Stimulated activated naive CD8-positive, alpha-beta T cell treated with anti-CD3 and anti-CD28 coated beads, Interleukin-15, amount 100 ng/mL, for 72 hours (primary cell): Measurements from ENCODE around the gene GSE1.

Experiments used
- ATAC-seq: fragments of 150-1000 bp; cut with Tn5 transposase; 2 replicates; pipeline ENCODE4 v1.10.0; 2021; ENCODE audit warnings: mild to moderate bottlenecking, moderate library complexity
- DNase-seq, 2 donors: peaks; one replicate each; pipeline ENCODE4 v3.0.0; 2021 to 2022
- H3K27ac Mint-ChIP-seq, 2 donors: one replicate each; pipeline ENCODE4 v1.8.0; 2022; ENCODE audit warnings: mild to moderate bottlenecking in 2 of 2, mixed read lengths in 2 of 2, moderate library complexity in 2 of 2
- H3K27me3 Mint-ChIP-seq: one replicate; pipeline ENCODE4 v1.8.0; 2022; ENCODE audit warnings: mixed read lengths
- H3K4me1 Mint-ChIP-seq: one replicate; pipeline ENCODE4 v1.8.0; 2022; ENCODE audit warnings: mild to moderate bottlenecking, mixed read lengths
- H3K4me3 Mint-ChIP-seq, 2 donors: one replicate each; pipeline ENCODE4 v1.8.0; 2022; ENCODE audit warnings: mild to moderate bottlenecking in 2 of 2, mixed read lengths in 2 of 2, moderate library complexity in 1 of 2
- H3K9me3 Mint-ChIP-seq, 2 donors: one replicate each; pipeline ENCODE4 v1.8.0; 2022; ENCODE audit warnings: mixed read lengths in 2 of 2

Gene GSE1

DNA sequence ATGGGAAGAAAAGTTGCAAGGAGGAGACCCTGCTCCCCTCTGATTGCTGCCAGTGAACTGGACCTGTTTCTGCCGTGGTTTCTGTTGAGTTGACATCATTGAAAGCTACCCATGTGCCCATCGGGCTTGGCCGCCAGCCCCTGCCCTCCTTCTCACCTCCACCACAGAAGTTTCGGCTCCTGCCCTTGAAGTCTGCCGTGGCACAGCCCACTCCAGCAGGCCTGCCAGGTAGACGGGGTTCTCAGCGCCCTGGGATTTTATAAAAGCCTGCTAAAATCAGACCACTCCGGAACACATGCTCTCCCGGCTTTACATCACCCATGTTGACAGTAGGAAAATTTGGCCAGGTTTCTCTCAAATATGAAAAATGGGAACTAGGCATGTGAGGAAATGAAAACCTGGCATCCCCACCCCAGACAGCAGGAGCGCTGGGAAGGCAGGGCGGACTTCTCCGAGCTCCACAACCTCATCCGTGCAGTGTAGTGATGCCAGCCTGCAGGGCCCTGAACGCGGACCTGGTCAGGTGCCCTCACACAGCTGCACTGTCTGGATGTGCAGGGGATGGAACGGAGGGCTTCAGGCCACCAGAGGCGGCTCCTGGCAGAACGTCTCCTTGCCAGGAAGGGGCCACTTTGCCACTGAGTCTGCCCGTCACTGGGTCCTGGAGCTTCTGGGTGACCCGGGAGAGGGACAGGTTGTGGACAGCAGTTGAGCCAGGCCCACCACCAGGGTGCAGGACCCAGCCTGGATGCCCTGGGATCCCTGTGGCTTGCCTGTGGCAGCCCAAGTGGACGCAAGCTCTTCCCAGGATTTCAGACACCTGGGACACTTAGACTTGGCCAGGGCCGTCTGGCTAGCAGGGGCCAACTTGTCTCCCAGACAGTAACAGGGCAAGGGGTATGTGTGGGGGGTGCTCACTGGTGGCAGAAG, 6.9 kb upstream of the GSE1 start:
- Mint-ChIP-seq H3K4me3 (no peak overlapping the region), H3K27me3 (no peaks in the 10 kb centered on the region), H3K4me1 (peaks cover 63% of the 10 kb centered on the region), H3K9me3 (no peaks in the 10 kb centered on the region), H3K27ac (no peak overlapping the region)
- DNase-seq (no peak), ATAC-seq (no peak)

DNA sequence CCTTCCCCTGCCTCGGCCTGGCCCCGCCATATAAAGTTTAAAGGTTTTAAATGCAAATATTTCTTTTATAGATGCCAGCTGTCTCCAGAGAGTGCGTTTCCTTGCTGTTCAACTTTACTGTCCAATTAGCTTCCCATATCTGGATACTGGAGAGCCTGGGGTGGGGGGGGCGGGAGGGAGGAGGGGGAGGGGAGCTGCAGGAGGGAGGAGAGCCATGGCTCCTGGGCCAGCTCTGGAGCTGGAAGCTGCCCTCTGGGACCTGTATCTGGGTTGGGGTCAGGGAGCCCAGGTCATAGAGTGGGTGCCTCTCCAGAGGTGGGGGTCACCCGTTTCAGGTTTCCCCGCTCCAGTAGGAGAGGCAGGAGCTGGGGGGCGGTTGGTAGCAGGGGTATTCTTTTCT, 6.2 kb upstream of the GSE1 start:
- Mint-ChIP-seq H3K27ac (no peak overlapping the region), H3K4me3 (peak overlapping the region in 1 of 2 donors; percentile 44), H3K9me3 (no peaks in the 10 kb centered on the region), H3K4me1 (peaks cover 63% of the 10 kb centered on the region), H3K27me3 (no peaks in the 10 kb centered on the region)
- ATAC-seq (no peak), DNase-seq (no peak)

DNA sequence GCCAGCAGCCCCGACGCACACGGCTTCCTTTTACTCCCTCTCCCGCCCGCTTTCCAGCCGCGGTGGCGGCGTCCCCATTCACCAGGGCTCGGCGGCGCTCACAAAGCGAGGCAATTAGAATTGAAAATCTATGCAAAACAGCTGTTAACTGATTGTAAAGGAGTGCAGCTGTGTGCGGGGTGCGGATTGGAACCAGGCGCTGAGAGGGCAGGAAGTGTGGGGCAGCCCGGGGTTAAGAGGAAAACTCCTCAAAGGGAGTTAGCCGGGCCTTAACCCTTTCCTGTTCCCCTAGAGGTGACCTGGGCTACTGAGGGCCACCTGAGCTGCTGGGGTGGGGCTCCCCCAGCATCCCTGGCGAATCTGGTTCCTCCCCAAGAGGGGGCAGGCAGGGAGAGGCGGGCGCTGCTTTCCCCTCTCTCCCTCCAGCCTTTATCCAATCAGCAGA, 5.8 kb upstream of the GSE1 start:
- ATAC-seq (no peak), DNase-seq (no peak)
- Mint-ChIP-seq H3K4me1 (peaks cover 63% of the 10 kb centered on the region), H3K27ac (peak overlapping the region in 1 of 2 donors; percentile 59), H3K4me3 (peak overlapping the region in 1 of 2 donors; percentile 44), H3K27me3 (no peaks in the 10 kb centered on the region), H3K9me3 (no peaks in the 10 kb centered on the region)

DNA sequence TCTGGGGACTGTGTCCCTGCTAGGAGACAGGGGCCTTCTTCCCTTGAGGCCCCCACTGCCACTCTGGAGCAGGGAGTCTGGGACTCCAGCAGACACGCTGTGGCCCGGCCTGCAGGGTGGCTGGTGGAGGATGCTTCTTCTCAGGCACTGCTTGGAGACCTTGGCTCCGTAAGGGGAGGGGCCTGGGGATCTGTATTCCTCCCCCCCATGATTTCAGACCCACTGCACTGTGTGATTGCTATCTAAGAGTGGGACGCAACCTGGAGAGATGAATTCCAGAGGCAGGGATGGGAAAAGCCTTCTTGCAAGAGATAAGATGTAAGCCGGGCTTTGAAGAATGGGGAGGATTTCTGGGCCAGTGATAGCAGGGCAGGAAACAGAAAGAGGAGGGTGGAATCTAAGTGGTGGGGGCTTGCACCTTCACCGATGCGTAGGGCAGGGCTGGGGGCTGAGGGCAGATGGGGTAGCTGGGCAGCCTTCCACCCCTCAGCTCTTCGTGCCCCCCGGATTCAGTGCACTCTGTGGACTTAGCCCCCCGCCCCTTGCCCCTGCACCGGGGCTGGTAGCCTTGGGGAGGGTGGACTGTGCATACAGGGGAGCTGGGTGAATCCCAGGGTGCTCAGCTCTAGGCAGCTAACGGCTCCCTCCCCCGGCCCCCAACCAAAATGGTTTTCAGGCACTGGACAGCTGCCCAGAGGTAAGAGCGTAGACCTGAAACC, 5.2 kb upstream of the GSE1 start:
- DNase-seq = no peak
- Mint-ChIP-seq H3K4me3 (no peak overlapping the region), H3K9me3 (no peaks in the 10 kb centered on the region), H3K27me3 (no peaks in the 10 kb centered on the region), H3K27ac (peak overlapping the region in 1 of 2 donors; percentile 59), H3K4me1 (peaks cover 59% of the 10 kb centered on the region)
- ATAC-seq = no peak

DNA sequence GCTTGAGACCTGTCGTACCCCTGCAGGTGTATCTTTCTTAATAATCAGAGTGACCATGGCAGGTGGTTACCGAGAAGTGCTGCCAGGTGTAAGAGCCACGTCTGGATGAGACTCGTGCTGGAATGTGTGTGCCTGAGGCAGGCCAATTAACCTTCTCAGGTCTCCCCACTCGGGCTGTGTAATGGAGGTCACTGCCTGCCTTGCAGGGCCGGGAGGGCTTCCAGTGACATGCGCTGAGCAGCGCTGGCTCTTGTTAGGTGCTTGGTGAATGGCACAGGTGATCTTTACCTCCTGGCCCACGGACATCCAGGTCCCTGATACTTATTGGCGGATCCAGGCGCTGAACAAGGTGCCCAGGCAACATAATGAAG, 4.6 kb upstream of the GSE1 start:
- no peak for DNase-seq
- Mint-ChIP-seq H3K27me3 (no peaks in the 10 kb centered on the region), H3K4me3 (no peak overlapping the region), H3K27ac (no peak overlapping the region), H3K9me3 (no peaks in the 10 kb centered on the region), H3K4me1 (peaks cover 56% of the 10 kb centered on the region)
- ATAC-seq = no peak

DNA sequence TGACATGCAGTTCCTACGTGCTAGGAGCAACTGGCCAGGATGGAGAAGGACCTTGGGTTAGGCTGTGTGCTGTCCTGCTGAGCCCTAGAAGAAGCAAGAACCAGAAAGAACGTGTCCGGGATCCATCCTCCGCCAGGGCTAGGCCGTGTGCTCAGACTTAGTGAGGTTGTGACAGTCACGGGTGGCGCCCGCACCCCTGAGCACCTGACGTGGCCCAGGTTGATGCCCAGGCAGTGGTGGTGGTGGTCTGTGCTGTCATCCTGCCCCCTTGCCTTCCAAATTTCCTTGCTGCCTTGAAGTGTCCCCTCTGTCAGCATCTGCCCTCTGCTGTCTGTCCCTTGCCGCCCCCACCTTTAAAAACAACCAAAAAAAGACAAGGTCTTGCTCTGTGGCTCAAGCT, 4.2 kb upstream of the GSE1 start:
- H3K4me1 Mint-ChIP-seq = peaks cover 56% of the 10 kb centered on the region
- no peaks in the 10 kb centered on the region for H3K9me3 Mint-ChIP-seq
- no peak overlapping the region for H3K27ac Mint-ChIP-seq
- no peak for ATAC-seq
- H3K27me3 Mint-ChIP-seq = no peaks in the 10 kb centered on the region
- DNase-seq = no peak
- H3K4me3 Mint-ChIP-seq = no peak overlapping the region

DNA sequence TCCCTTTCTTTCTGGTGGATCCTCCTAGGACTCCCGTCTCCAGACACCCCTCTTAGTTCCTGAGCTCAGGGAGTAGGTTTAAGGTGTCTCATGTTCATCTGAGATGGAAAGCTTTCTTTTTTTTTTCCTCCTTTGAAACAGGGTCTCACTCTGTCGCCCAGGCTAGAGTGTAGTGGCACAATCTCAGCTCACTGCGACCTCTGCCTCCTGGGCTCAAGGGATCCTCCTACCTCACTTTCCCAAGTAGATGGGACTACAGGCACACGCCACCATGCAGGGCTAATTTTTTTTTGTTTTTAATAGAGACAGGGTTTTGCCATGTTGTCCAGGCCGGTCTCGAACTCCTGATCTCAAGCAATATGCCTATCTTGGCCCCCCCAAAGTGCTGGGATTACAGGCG, 3.6 kb upstream of the GSE1 start:
- Mint-ChIP-seq H3K27ac (no peak overlapping the region), H3K4me1 (peaks cover 56% of the 10 kb centered on the region), H3K4me3 (peak overlapping the region in 1 of 2 donors; percentile 1), H3K27me3 (no peaks in the 10 kb centered on the region), H3K9me3 (no peaks in the 10 kb centered on the region)
- DNase-seq = no peak
- ATAC-seq = no peak

DNA sequence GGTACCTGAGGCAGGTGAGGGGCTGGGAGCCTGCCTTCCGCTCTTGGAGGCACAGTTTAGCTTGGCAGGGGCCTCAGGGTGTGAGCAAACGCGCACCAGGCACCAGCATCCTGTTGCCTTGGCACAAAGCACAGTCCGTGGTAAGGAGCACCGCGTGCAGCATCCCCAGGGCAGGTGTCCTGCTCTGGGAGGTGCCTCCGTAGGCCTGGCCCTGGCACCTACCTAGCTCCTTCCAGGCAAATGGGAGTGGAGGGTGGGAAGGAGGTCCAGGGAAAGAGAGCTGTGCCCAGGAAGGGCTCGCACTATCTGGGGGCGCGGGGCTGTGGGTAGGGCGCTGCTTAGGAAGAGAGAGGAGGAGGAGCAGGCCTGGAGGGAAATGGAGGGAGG, 3.1 kb upstream of the GSE1 start:
- no peaks in the 10 kb centered on the region for H3K9me3 Mint-ChIP-seq
- no peak for DNase-seq
- H3K27me3 Mint-ChIP-seq = no peaks in the 10 kb centered on the region
- H3K4me1 Mint-ChIP-seq = peaks cover 61% of the 10 kb centered on the region
- peak overlapping the region; percentile 70 to 71 for H3K4me3 Mint-ChIP-seq
- no peak for ATAC-seq
- no peak overlapping the region for H3K27ac Mint-ChIP-seq

DNA sequence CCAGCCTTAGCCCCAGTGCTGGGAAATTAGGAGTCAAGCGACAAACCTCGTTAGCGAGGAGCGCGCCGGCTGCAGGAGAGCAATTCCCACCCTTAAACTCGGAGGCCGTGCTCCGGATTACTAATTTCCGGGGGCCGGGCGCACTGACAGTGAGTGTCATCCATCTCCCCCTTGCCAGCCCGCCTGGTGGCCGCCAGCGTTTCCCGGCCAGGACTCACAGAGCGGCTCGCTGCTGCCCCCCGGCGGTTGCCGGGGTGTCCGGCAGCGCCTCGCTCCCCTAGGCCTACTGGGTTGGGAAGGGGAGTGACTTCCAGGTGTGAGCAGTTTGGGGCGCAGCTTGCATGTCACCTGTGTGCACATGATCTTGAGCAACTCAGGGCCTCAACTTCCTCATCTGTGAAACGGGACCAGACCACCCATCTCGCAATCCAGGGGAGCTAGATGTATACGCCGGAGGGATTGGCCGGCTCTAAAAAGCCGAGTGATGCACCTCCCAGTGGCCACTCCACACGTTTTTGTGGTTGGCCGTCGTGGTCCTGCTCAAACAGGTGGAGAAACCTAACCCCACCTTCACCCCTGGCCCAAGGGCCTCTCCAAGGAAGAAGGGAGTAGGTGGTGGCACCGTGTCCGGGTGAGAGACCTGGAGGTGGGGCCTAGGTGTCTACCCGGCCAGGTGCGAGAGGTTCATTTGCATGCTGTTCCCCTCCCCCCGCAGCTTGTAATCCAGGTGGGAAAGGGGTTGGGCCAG, 2.5 kb upstream of the GSE1 start:
- H3K27ac Mint-ChIP-seq = no peak overlapping the region
- DNase-seq (peak; percentile 91), ATAC-seq (peak; percentile 72)
- no peaks in the 10 kb centered on the region for H3K27me3 Mint-ChIP-seq
- peaks cover 61% of the 10 kb centered on the region for H3K4me1 Mint-ChIP-seq
- no peaks in the 10 kb centered on the region for H3K9me3 Mint-ChIP-seq
- peak overlapping the region; percentile 70 to 71 for H3K4me3 Mint-ChIP-seq

DNA sequence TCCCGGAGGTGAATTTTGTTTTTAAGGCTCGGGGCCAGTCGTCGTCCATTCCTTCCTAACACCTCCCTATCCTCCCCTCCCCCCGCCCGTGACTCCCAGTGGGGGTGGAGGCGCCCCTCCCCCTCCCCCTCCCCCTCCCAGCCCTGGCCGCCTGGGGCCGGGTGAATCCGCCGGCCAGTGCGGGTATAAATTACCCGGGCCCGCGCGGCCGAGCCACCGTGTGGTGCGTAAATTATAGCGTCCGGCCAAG, 2.0 kb upstream of the GSE1 start:
- H3K4me3 Mint-ChIP-seq = peak overlapping the region; percentile 70 to 71
- DNase-seq = no peak
- H3K9me3 Mint-ChIP-seq = no peaks in the 10 kb centered on the region
- peaks cover 61% of the 10 kb centered on the region for H3K4me1 Mint-ChIP-seq
- no peaks in the 10 kb centered on the region for H3K27me3 Mint-ChIP-seq
- no peak overlapping the region for H3K27ac Mint-ChIP-seq
- ATAC-seq = no peak

DNA sequence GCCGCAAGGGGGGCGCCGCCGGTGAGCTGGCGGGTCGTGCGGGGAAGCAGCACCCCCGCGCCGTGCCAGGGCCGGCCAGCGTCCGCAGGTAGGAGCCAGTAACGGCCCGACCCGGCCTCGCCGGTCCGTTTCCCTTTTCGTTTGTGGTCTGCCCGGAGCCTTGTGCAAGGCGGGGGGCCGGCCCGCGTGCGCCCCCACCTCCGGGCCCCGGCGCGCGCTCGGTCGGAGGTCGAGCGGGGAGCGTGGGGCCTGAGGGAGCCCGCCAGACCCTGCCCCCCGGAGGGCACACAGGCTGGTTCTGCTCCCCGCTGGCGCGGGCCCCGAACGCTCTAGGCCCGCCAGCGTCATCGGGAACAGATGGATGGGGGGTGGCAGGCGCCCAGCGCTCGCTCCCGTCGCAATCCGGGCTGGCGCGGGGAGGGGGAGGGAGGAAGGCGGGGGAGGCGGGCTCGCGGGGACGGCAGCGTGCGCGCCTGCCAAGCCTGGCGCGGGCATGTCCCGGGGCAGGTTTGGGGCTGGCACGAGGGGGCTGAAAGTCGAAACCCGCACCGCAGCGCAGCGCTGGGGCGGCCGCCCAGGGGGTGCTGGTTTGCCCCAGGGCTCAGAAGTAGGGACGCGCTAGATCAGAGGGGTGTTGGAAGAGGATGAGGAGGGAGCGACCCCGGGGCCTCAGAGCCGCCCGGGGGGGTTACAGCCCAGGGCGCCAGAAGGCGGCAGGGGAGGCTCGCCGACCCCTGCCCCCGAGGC, 1.5 kb upstream of the GSE1 start:
- H3K27me3 Mint-ChIP-seq = no peaks in the 10 kb centered on the region
- H3K4me3 Mint-ChIP-seq = peak overlapping the region; percentile 84 to 92
- peak overlapping the region in 1 of 2 donors; percentile 85 for H3K27ac Mint-ChIP-seq
- no peaks in the 10 kb centered on the region for H3K9me3 Mint-ChIP-seq
- H3K4me1 Mint-ChIP-seq = peaks cover 63% of the 10 kb centered on the region
- ATAC-seq (peak; percentile 19), DNase-seq (peak; percentile 70 to 75)

DNA sequence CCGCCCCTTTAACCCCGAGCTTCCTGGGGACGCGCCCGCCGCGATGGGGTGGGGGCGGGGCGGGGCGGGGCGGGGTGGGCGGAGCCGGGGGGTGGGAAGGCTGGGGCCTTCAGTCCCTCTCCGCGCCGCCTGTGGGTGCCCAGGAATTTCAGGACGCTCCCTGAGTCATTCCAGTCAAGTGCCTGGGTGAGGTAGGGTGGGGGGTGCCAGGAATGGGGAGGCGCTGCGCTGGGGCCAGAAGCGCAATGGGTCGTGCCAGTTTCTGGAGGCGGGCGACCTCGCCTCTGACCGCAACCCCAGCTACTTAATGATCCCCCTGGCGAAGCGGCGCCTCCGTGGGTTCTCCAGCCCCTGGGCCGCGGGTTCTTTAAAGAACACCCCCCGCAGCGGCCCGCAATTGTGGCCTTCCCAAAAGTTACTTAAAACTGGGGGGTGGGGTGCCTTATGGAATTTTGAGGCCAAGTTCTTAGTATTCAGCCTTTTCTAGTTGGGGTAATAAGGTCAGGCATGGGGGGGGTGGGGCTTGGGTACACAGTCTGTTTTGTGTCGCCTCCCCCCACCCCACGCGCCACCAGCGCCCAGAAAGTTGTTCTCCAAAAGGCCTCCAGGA, 826 bp upstream of the GSE1 start:
- Mint-ChIP-seq H3K4me1 (peaks cover 64% of the 10 kb centered on the region), H3K27me3 (no peaks in the 10 kb centered on the region), H3K27ac (no peak overlapping the region), H3K4me3 (peak overlapping the region; percentile 85 to 92), H3K9me3 (no peaks in the 10 kb centered on the region)
- DNase-seq (peak; percentile 60 to 71), ATAC-seq (no peak)

DNA sequence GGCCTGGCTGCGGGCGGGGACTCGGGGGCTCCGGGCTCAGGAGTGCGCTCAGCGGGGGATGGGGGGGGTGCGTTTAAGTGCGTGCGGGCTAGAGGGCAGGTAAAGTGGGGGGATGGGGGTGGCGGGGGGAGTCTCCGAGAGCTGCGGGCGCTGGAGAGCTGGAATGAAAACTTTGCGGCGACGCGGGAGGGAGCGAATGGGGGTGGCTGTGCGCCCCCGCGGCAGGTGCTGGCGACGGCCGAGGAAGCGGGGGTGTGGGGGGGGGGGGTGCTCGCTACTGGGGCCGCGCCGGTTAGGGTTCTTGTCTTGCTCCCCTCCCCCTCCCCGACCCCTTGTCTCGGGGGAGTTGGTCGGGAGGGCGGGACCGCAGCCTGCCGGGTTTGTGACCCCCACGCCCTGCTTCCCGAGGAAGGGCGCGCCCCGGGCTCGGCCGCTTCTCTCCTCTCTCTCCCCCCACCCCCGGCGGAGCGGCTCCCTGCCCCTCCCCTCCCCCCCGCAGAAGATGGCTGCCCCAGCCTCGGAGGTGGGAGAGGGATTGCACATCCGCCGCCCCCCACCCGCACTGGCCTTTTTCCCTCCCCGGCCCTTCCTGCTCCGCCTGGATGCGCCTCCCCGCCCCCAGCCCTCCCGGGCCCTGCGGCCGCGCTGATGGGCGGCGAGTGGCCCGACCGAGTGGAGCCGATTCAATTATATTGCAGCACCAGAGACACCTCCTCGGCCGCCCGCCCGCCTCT, 649 bp downstream of the GSE1 start:
- Mint-ChIP-seq H3K27ac (no peak overlapping the region), H3K4me1 (peaks cover 64% of the 10 kb centered on the region), H3K27me3 (no peaks in the 10 kb centered on the region), H3K9me3 (no peaks in the 10 kb centered on the region), H3K4me3 (peak overlapping the region; percentile 85)
- ATAC-seq (no peak), DNase-seq (peak; percentile 19 to 30)

DNA sequence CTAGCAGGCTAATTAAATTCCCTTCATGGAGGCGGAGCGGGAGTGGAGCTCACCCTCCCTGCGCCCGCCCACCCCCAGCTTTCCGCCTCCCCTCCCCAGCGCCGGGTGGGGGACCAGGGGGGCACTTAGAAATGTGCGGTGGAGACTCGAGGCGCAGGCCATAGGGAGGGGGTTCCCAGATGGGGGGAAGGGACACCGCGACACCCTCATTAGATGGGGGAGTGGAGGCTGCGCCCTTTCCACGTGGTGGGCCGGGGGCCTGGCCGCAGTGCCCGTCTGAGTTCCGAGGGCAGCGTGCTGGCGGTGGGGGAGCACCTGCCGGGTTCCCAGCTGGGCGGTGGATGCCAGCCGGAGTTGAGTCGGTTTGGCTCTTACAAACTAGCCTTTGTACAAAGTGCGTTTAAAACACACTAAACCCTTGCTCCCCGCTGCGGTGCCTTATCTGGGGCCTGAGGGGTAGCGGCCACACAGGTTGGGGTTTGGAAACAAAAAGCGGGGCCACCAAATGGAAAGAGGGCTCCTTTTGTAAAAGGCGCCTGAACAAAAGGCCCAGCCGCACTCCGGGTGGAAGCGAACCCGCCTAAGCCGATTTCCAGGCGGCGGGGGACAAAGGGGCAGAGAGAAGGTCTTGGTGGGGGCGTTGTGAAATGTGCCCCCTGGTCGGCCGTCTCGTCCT, 1.4 kb downstream of the GSE1 start:
- ATAC-seq (no peak), DNase-seq (peak; percentile 16 to 30)
- peak overlapping the region; percentile 7 to 19 for H3K27ac Mint-ChIP-seq
- H3K4me1 Mint-ChIP-seq = peaks cover 61% of the 10 kb centered on the region
- no peaks in the 10 kb centered on the region for H3K9me3 Mint-ChIP-seq
- peak overlapping the region; percentile 85 for H3K4me3 Mint-ChIP-seq
- no peaks in the 10 kb centered on the region for H3K27me3 Mint-ChIP-seq
